GM13976 (cell line): ENCODE data around the gene CUL5.
A peak's percentile ranks its signal among the peaks of the same experiment; 100 is the strongest.
"Not testable (repeated sequence)": the region's sequence is repeated elsewhere in the genome, so short reads cannot be mapped to it uniquely, and the experiment has no call there.

ENCODE experiments used
- DNase-seq: peaks from one replicate; pipeline ENCODE4 v3.0.0; 2012; ENCODE audit warnings: low spot score
- CTCF ChIP-seq: IDR thresholded peaks from 2 replicates; pipeline ENCODE4 v1.5.1; 2012; ENCODE audit warnings: borderline replicate concordance, mild to moderate bottlenecking; ENCODE audit not compliant: insufficient read depth; ENCODE audit errors: extremely low read depth, missing control alignments, control extremely low read depth
- in situ Hi-C: fragments of 300-500 bp; cut with MboI; formaldehyde crosslinking; loops from one replicate; pipeline ENCODE4 v1.12.0; 2022; ENCODE audit warnings: low sequenced_read_pairs, mixed read lengths, inconsistent platforms; ENCODE audit not compliant: unreplicated experiment

The CUL5 gene

GRCh38 chr11:108018708-108019107, 10.0 kb downstream of the CUL5 start:
- TF ChIP-seq CTCF, result no peak
- in situ Hi-C loops, result loop anchor here (25.0 kb wide), 1 partner anchor 644 kb away; the partner anchor contains the start of gene DDX10
- no peak for DNase-seq

- in situ Hi-C loops, result loop anchor here (25.0 kb wide), 1 partner anchor 642 kb away; the partner anchor contains the start of gene DDX10
- no peak for TF ChIP-seq CTCF
- no peak for DNase-seq
These were observed 11.3 kb downstream of the CUL5 start for GRCh38 chr11:108019870-108020540.

- in situ Hi-C loops, result no loop called here
- no peak for TF ChIP-seq CTCF
- DNase-seq, result peak; percentile 61
These were observed 16.8 kb downstream of the CUL5 start for GRCh38 chr11:108025387-108026080.

- in situ Hi-C loops, result no loop called here
- TF ChIP-seq CTCF, result no peak
- no peak for DNase-seq
These were observed 18.4 kb downstream of the CUL5 start for GRCh38 chr11:108027057-108027456.

GRCh38 chr11:108028822-108029441, 20.2 kb downstream of the CUL5 start:
- DNase-seq, in situ Hi-C loops: not testable (repeated sequence)

- DNase-seq, in situ Hi-C loops: not testable (repeated sequence)
These were observed 22.9 kb downstream of the CUL5 start for GRCh38 chr11:108031604-108032003.

GRCh38 chr11:108032800-108033199, 24.1 kb downstream of the CUL5 start:
- in situ Hi-C loops, result no loop called here
- no peak for TF ChIP-seq CTCF
- no peak for DNase-seq

- DNase-seq, result no peak
- in situ Hi-C loops, result no loop called here
These were observed 25.3 kb downstream of the CUL5 start for GRCh38 chr11:108034034-108034433.

More at GRCh38 chr11:108034034-108034433, 25.3 kb downstream of the CUL5 start:
- no peak for TF ChIP-seq CTCF
